ENCODE measurements around the gene GMDS.

GMDS gene

GRCh38 chr6:1729133-1729749, 516.2 kb downstream of the GMDS start:
- in situ Hi-C loops (cut with HindIII; ENCODE audit: low sequenced_read_pairs) = no loop called here

GRCh38 chr6:1726341-1726768, 519.0 kb downstream of the GMDS start:
- in situ Hi-C loops (cut with HindIII; ENCODE audit: low sequenced_read_pairs) = no loop called here

- in situ Hi-C loops (cut with HindIII; ENCODE audit: low sequenced_read_pairs) = no loop called here
Measured at GRCh38 chr6:1724616-1725015, 520.8 kb downstream of the GMDS start.

- in situ Hi-C loops (cut with HindIII; ENCODE audit: low sequenced_read_pairs) = no loop called here
Measured at GRCh38 chr6:1724124-1724523, 521.3 kb downstream of the GMDS start.

- in situ Hi-C loops (cut with HindIII; ENCODE audit: low sequenced_read_pairs) = no loop called here
Measured at GRCh38 chr6:1722801-1723200, 522.6 kb downstream of the GMDS start.

- in situ Hi-C loops (cut with HindIII; ENCODE audit: low sequenced_read_pairs) = no loop called here
Measured at GRCh38 chr6:1720620-1721322, 524.6 kb downstream of the GMDS start.

- in situ Hi-C loops (cut with HindIII; ENCODE audit: low sequenced_read_pairs) = no loop called here
Measured at GRCh38 chr6:1719922-1720321, 525.5 kb downstream of the GMDS start.

GRCh38 chr6:1716868-1717267, 528.5 kb downstream of the GMDS start:
- in situ Hi-C loops (cut with HindIII; ENCODE audit: low sequenced_read_pairs) = no loop called here

- in situ Hi-C loops (cut with HindIII; ENCODE audit: low sequenced_read_pairs) = no loop called here
Measured at GRCh38 chr6:1716396-1716795, 529.0 kb downstream of the GMDS start.

- in situ Hi-C loops (cut with HindIII; ENCODE audit: low sequenced_read_pairs) = no loop called here
Measured at GRCh38 chr6:1715336-1715735, 530.1 kb downstream of the GMDS start.

- in situ Hi-C loops (cut with HindIII; ENCODE audit: low sequenced_read_pairs) = no loop called here
Measured at GRCh38 chr6:1714654-1715053, 530.8 kb downstream of the GMDS start.

GRCh38 chr6:1713016-1713600, 532.3 kb downstream of the GMDS start:
- in situ Hi-C loops (cut with HindIII; ENCODE audit: low sequenced_read_pairs) = no loop called here

- in situ Hi-C loops (cut with HindIII; ENCODE audit: low sequenced_read_pairs) = no loop called here
Measured at GRCh38 chr6:1712451-1712850, 533.0 kb downstream of the GMDS start.

GRCh38 chr6:1711136-1711535, 534.3 kb downstream of the GMDS start:
- in situ Hi-C loops (cut with HindIII; ENCODE audit: low sequenced_read_pairs) = no loop called here

- in situ Hi-C loops (cut with HindIII; ENCODE audit: low sequenced_read_pairs) = no loop called here
Measured at GRCh38 chr6:1709234-1709641, 536.2 kb downstream of the GMDS start.

- in situ Hi-C loops (cut with HindIII; ENCODE audit: low sequenced_read_pairs) = no loop called here
Measured at GRCh38 chr6:1708820-1709219, 536.6 kb downstream of the GMDS start.

- in situ Hi-C loops (cut with HindIII; ENCODE audit: low sequenced_read_pairs) = no loop called here
Measured at GRCh38 chr6:1708122-1708521, 537.3 kb downstream of the GMDS start.

- in situ Hi-C loops (cut with HindIII; ENCODE audit: low sequenced_read_pairs) = no loop called here
Measured at GRCh38 chr6:1705630-1706029, 539.8 kb downstream of the GMDS start.

- in situ Hi-C loops (cut with HindIII; ENCODE audit: low sequenced_read_pairs) = no loop called here
Measured at GRCh38 chr6:1705183-1705582, 540.2 kb downstream of the GMDS start.

- in situ Hi-C loops (cut with HindIII; ENCODE audit: low sequenced_read_pairs) = no loop called here
Measured at GRCh38 chr6:1704711-1705110, 540.7 kb downstream of the GMDS start.

- in situ Hi-C loops (cut with HindIII; ENCODE audit: low sequenced_read_pairs) = no loop called here
Measured at GRCh38 chr6:1703923-1704322, 541.5 kb downstream of the GMDS start.

GRCh38 chr6:1703091-1703855, 542.1 kb downstream of the GMDS start:
- in situ Hi-C loops (cut with HindIII; ENCODE audit: low sequenced_read_pairs) = no loop called here
